GM12878 (cell line): ENCODE results near the gene CCNL2. TPM values are rescaled to one million over a fixed set of nuclear protein-coding genes. Genes with fewer than 3 reads are reported as not detected.

Source experiments
- BMI1 ChIP-seq: fragments of 450-650 bp; IDR thresholded peaks from 2 replicates; pipeline ENCODE4 v1.6.1; 2016; ENCODE audit warnings: mild to moderate bottlenecking, moderate library complexity, borderline replicate concordance
- CBFB ChIP-seq: IDR thresholded peaks from 2 replicates; pipeline ENCODE4 v1.6.1; 2016; ENCODE audit warnings: antibody characterized with exemption, low read depth
- CBX5 ChIP-seq: sonication (generic); IDR thresholded peaks from 2 replicates; pipeline ENCODE4 v1.6.1; 2016; ENCODE audit warnings: low read depth, moderate library complexity, mild to moderate bottlenecking, inconsistent platforms
- EP300 ChIP-seq, 2 experiments: fragments of 150-350 bp in 1 of 2; IDR thresholded peaks; 2 replicates each; pipeline ENCODE4 v1.6.1; 2011 to 2012; ENCODE audit warnings: low read depth in 2 of 2, low read length in 2 of 2, borderline replicate concordance in 1 of 2, improper control_type of control experiment in 1 of 2, inconsistent platforms in 1 of 2; ENCODE audit not compliant: control insufficient read depth in 1 of 2
- IRF4 ChIP-seq: IDR thresholded peaks from 2 replicates; pipeline ENCODE4 v1.6.1; 2011; ENCODE audit warnings: low read depth, low read length
- LARP7 ChIP-seq: fragments of 450-650 bp; IDR thresholded peaks from 2 replicates; pipeline ENCODE4 v1.6.1; 2017; ENCODE audit warnings: mild to moderate bottlenecking
- MYC ChIP-seq: IDR thresholded peaks from 2 replicates; pipeline ENCODE4 v1.6.1; 2011; ENCODE audit warnings: mild to moderate bottlenecking, low read length, moderate library complexity, inconsistent platforms; ENCODE audit not compliant: insufficient read depth, insufficient replicate concordance, insufficient read length, severe bottlenecking
- POLR2AphosphoS2 ChIP-seq: IDR thresholded peaks from 2 replicates; pipeline ENCODE4 v1.6.1; 2011; ENCODE audit warnings: low read depth, mild to moderate bottlenecking, low read length, improper control_type of control experiment, moderate library complexity
- SMAD1 ChIP-seq: fragments of 450-650 bp; IDR thresholded peaks from 2 replicates; pipeline ENCODE4 v1.6.1; 2018; ENCODE audit warnings: mild to moderate bottlenecking, low read depth; ENCODE audit not compliant: partially characterized antibody
- SUZ12 ChIP-seq: fragments of 200-600 bp; sonication (generic); IDR thresholded peaks from one replicate; pipeline ENCODE4 v1.6.1; 2018; ENCODE audit warnings: antibody characterized with exemption, mild to moderate bottlenecking; ENCODE audit not compliant: unreplicated experiment
- TCF12 ChIP-seq: IDR thresholded peaks from 2 replicates; pipeline ENCODE4 v1.6.1; 2011; ENCODE audit warnings: low read depth, mild to moderate bottlenecking, low read length
- polyA plus RNA-seq, 11 experiments: library from polyadenylated mRNA; depleted of rRNA in 4 of 11; unstranded in 6 of 11; stranded (reverse) in 5 of 11; fragments of >200 nt; fragmentation: Nextera tagmentation in 4 of 11; fragmentation: Illumina TruSeq in 1 of 11; extraction: Ambion mirVana in 4 of 11; extraction: Trizol in 1 of 11; gene quantifications; 1 replicate in 1 of 11; 2 replicates in 10 of 11; pipeline versions ENCODE4 v1.2.1 to v1.2.3, GENCODE V29; 2011 to 2016; ENCODE audit warnings: inconsistent platforms in 2 of 11, missing spikeins in 2 of 11, low read depth in 1 of 11
- total RNA-seq, 4 experiments: library from RNA; depleted of rRNA in 3 of 4; stranded (reverse); fragments of >200 nt in 3 of 4; fragmentation: Illumina TruSeq in 1 of 4; extraction: Trizol in 1 of 4; gene quantifications; 2 replicates each; pipeline versions ENCODE4 v1.2.1 to v1.2.3, GENCODE V29; 2013 to 2021
- TF ChIP-seq, protein P1 (sequence below): fragments of 450-650 bp; IDR thresholded peaks from 2 replicates; pipeline ENCODE4 v1.6.1; 2016; ENCODE audit warnings: mild to moderate bottlenecking
- TF ChIP-seq, protein P2 (sequence below): fragments of 150-350 bp; IDR thresholded peaks from 2 replicates; pipeline ENCODE4 v1.6.1; 2014; ENCODE audit warnings: mild to moderate bottlenecking, low read depth, low read length
- TF ChIP-seq, protein P3 (sequence below): fragments of 450-650 bp; formaldehyde crosslinking; IDR thresholded peaks from 2 replicates; pipeline ENCODE4 v1.5.0; 2022; ENCODE audit warnings: mild to moderate bottlenecking, missing genetic modification characterization
- TF ChIP-seq, protein P4 (sequence below): fragments of 450-650 bp; IDR thresholded peaks from 2 replicates; pipeline ENCODE4 v1.6.1; 2017; ENCODE audit warnings: low read depth, mild to moderate bottlenecking, moderate library complexity
- TF ChIP-seq, protein P5 (sequence below): IDR thresholded peaks from 2 replicates; pipeline ENCODE4 v1.6.1; 2012; ENCODE audit warnings: low read length, inconsistent platforms

CCNL2 gene
- total and polyA plus RNA-seq, 10 of the 15 experiments (the other 5 are each of a cell fraction or from before 2014, with no cell fraction given): 2.1 to 143 (median 101) TPM

DNA sequence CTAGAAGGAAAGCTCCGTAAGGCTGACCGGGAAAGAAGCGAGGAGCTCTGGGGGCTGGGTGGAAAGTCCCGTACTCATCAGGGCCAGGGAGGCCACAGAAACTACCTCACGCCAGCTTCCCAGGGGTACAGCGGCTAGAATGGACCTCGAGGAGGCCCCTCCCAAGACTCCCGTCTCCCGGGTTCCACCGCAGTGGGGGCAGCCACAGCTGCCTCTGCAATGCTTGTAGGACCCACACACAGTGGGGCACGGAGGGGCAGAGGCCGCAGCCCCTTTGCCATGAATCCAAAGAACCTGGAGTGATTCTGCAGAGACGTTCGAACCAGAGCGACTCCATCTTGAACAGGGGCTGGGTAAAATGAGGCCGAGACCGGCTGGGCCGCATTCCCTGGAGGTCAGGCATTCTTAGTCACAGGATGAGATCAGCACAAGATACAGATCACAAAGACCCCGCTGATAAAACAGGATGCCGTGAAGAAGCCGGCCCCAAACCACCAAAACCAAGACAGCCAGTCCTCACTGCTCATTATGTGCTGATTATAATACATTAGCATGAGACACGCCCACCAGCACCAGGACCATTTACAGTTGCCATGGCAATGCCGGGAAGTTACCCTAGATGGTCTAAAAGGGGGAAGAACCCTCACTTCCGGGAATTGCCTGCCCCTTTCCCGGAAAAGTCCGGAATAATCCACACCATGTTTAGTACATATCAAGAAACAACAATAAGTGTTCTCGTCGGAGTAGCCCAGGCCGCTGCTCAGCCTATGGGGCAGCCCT is 23.5 kb upstream of the CCNL2 start (continued):
- TF ChIP-seq, protein P1, sequence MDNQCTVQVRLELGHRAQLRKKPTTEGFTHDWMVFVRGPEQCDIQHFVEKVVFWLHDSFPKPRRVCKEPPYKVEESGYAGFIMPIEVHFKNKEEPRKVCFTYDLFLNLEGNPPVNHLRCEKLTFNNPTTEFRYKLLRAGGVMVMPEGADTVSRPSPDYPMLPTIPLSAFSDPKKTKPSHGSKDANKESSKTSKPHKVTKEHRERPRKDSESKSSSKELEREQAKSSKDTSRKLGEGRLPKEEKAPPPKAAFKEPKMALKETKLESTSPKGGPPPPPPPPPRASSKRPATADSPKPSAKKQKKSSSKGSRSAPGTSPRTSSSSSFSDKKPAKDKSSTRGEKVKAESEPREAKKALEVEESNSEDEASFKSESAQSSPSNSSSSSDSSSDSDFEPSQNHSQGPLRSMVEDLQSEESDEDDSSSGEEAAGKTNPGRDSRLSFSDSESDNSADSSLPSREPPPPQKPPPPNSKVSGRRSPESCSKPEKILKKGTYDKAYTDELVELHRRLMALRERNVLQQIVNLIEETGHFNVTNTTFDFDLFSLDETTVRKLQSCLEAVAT: no peak
- no peak for TF ChIP-seq EP300 (IDR thresholded peaks at IDR 0.05; ENCODE audit: borderline replicate concordance in 1 of 2, control insufficient read depth in 1 of 2, low read depth in 2 of 2, low read length in 2 of 2)
- no peak for TF ChIP-seq SUZ12
- no peak for TF ChIP-seq CBX5
- TF ChIP-seq, protein P2, sequence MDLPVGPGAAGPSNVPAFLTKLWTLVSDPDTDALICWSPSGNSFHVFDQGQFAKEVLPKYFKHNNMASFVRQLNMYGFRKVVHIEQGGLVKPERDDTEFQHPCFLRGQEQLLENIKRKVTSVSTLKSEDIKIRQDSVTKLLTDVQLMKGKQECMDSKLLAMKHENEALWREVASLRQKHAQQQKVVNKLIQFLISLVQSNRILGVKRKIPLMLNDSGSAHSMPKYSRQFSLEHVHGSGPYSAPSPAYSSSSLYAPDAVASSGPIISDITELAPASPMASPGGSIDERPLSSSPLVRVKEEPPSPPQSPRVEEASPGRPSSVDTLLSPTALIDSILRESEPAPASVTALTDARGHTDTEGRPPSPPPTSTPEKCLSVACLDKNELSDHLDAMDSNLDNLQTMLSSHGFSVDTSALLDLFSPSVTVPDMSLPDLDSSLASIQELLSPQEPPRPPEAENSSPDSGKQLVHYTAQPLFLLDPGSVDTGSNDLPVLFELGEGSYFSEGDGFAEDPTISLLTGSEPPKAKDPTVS: no peak
- TF ChIP-seq, protein P3, sequence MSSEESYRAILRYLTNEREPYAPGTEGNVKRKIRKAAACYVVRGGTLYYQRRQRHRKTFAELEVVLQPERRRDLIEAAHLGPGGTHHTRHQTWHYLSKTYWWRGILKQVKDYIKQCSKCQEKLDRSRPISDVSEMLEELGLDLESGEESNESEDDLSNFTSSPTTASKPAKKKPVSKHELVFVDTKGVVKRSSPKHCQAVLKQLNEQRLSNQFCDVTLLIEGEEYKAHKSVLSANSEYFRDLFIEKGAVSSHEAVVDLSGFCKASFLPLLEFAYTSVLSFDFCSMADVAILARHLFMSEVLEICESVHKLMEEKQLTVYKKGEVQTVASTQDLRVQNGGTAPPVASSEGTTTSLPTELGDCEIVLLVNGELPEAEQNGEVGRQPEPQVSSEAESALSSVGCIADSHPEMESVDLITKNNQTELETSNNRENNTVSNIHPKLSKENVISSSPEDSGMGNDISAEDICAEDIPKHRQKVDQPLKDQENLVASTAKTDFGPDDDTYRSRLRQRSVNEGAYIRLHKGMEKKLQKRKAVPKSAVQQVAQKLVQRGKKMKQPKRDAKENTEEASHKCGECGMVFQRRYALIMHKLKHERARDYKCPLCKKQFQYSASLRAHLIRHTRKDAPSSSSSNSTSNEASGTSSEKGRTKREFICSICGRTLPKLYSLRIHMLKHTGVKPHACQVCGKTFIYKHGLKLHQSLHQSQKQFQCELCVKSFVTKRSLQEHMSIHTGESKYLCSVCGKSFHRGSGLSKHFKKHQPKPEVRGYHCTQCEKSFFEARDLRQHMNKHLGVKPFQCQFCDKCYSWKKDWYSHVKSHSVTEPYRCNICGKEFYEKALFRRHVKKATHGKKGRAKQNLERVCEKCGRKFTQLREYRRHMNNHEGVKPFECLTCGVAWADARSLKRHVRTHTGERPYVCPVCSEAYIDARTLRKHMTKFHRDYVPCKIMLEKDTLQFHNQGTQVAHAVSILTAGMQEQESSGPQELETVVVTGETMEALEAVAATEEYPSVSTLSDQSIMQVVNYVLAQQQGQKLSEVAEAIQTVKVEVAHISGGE (CRISPR knock-in tag): peak; percentile 43; the same call in 1 of the 2 replicates
- no peak for TF ChIP-seq CBFB
- no peak for TF ChIP-seq MYC
- TF ChIP-seq, protein P4, sequence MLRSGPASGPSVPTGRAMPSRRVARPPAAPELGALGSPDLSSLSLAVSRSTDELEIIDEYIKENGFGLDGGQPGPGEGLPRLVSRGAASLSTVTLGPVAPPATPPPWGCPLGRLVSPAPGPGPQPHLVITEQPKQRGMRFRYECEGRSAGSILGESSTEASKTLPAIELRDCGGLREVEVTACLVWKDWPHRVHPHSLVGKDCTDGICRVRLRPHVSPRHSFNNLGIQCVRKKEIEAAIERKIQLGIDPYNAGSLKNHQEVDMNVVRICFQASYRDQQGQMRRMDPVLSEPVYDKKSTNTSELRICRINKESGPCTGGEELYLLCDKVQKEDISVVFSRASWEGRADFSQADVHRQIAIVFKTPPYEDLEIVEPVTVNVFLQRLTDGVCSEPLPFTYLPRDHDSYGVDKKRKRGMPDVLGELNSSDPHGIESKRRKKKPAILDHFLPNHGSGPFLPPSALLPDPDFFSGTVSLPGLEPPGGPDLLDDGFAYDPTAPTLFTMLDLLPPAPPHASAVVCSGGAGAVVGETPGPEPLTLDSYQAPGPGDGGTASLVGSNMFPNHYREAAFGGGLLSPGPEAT: peak; percentile 58; the same call in 1 of the 2 replicates
- no peak for TF ChIP-seq IRF4
- TF ChIP-seq TCF12: no peak
- peak; percentile 70 for TF ChIP-seq BMI1
- TF ChIP-seq, protein P5, sequence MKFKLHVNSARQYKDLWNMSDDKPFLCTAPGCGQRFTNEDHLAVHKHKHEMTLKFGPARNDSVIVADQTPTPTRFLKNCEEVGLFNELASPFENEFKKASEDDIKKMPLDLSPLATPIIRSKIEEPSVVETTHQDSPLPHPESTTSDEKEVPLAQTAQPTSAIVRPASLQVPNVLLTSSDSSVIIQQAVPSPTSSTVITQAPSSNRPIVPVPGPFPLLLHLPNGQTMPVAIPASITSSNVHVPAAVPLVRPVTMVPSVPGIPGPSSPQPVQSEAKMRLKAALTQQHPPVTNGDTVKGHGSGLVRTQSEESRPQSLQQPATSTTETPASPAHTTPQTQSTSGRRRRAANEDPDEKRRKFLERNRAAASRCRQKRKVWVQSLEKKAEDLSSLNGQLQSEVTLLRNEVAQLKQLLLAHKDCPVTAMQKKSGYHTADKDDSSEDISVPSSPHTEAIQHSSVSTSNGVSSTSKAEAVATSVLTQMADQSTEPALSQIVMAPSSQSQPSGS: no peak
- TF ChIP-seq LARP7: no peak
- TF ChIP-seq SMAD1: no peak
- TF ChIP-seq POLR2AphosphoS2: no peak
